Left lung (tissue), 10 donors: ENCODE results near the gene COMMD7. TPM values are rescaled to one million over a fixed set of nuclear protein-coding genes. Genes with fewer than 3 reads are reported as not detected.

Experiments used
- ATAC-seq: fragments of 200-7000 bp; cut with Tn5 transposase; one replicate; pipeline ENCODE4 v1.9.1; 2020; ENCODE audit warnings: moderate library complexity
- DNase-seq, 4 donors: peaks; one replicate each; pipeline ENCODE4 v3.0.0-alpha.2; 2013 to 2020
- H3K27ac ChIP-seq, 2 donors: fragments of 200-600 bp; sonication (generic) in 1 of 2; one replicate each; pipeline versions ENCODE4 v1.5.0 to v1.8.0; 2020 to 2021
- H3K27me3 ChIP-seq, 2 donors: fragments of 200-600 bp; sonication (generic) in 1 of 2; one replicate each; pipeline versions ENCODE4 v1.5.0 to v1.8.0; 2020 to 2021
- H3K36me3 ChIP-seq, 2 donors: fragments of 200-600 bp; sonication (generic) in 1 of 2; one replicate each; pipeline versions ENCODE4 v1.5.0 to v1.8.0; 2020 to 2021
- H3K4me1 ChIP-seq, 2 donors: fragments of 200-600 bp; one replicate each; pipeline ENCODE4 v1.8.0; 2021
- H3K4me3 ChIP-seq, 2 donors: fragments of 200-600 bp; sonication (generic) in 1 of 2; one replicate each; pipeline versions ENCODE4 v1.5.0 to v1.8.0; 2020 to 2021; ENCODE audit warnings: mild to moderate bottlenecking in 1 of 2
- H3K9me3 ChIP-seq, 2 donors: fragments of 200-600 bp; sonication (generic) in 1 of 2; one replicate each; pipeline versions ENCODE4 v1.5.0 to v1.8.0; 2020 to 2021
- intact Hi-C, 2 donors: fragments of 100-400 bp; cut with DNase I; formaldehyde crosslinking; loops; one replicate each; pipeline versions ENCODE4 v1.11.2 to v1.14.2; 2022
- polyA plus RNA-seq, 6 donors: library from polyadenylated mRNA; unstranded; fragments of 120-200 nt; gene quantifications; one replicate each; pipeline ENCODE4 v1.2.1, GENCODE V29; 2013; ENCODE audit not compliant: insufficient read length in 6 of 6
- total RNA-seq, 2 donors: library from RNA; stranded (reverse); fragmentation: NEBNext Ultra II Directional; extraction: Animal tissue kit (Norgen Biotek cat#: 25700); gene quantifications; one replicate each; pipeline ENCODE4 v1.2.1, GENCODE V29; 2021
- TF ChIP-seq, protein P1 (sequence below), 2 donors: fragments of 200-600 bp; sonication (generic) in 1 of 2; IDR thresholded peaks; one replicate each; pipeline versions ENCODE4 v1.5.0 to v1.8.0; 2021; ENCODE audit warnings: antibody characterized with exemption in 2 of 2
- donor health status: DM: no; HTN: yes; CAD: no.
- donor health status: DM: no; HTN: no; CAD: no.

Gene COMMD7
- total and polyA plus RNA-seq, 8 donors: 38.5 to 58.0 (median 53.3) TPM

DNA sequence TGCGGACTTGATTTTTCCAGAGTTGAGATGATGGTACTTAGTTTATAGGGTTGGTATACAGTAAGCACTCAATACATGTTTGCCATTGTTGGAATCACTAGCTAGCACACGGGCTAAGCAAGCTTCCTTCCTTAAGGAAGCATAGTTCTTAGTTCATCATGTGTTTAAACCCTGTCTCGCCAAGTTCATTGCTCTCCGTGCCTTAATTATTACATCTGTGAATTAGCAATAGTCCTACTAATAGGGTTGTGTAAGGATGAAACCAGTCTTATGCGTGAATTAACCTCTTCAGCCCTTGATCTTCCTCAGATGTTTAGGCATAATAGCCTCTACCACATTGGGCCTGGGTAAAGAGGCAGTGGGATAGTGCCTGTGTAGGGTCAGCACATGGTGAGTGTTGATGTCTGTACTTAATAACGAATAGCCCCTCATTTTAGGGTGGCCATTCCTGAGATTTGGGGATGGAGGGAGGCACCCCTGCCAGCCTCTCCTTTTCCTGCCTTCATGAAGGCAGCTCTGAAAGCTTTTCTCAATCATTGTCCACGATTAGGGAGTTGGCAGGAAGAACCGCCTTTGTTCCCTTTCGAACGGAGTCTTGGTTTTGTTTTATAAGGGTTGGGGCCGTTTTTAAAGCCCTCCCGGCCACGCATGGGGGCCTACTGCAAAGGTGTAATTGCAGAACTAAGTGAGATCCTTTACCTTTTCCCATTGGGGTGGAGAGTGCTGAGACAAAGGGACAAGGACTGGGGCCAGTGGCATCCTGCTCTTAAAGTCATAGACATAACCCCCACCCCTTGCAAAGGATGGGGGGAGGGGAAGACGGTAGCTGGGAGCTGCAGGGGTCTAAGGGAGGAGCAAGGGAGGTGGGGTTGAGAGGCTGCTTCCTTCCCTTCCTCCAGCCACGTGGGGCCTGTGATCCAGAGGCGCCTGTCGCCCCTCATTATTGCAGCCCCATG, 21.0 kb upstream of the COMMD7 start:
- ATAC-seq (no peak), DNase-seq (no peak)
- H3K4me1 ChIP-seq: peaks cover 8 to 26% of the 10 kb centered on the region in 2 donors
- no peak overlapping the region for H3K4me3 ChIP-seq
- H3K9me3 ChIP-seq: no peaks in the 10 kb centered on the region
- H3K27ac ChIP-seq: no peak overlapping the region
- TF ChIP-seq, protein P1, sequence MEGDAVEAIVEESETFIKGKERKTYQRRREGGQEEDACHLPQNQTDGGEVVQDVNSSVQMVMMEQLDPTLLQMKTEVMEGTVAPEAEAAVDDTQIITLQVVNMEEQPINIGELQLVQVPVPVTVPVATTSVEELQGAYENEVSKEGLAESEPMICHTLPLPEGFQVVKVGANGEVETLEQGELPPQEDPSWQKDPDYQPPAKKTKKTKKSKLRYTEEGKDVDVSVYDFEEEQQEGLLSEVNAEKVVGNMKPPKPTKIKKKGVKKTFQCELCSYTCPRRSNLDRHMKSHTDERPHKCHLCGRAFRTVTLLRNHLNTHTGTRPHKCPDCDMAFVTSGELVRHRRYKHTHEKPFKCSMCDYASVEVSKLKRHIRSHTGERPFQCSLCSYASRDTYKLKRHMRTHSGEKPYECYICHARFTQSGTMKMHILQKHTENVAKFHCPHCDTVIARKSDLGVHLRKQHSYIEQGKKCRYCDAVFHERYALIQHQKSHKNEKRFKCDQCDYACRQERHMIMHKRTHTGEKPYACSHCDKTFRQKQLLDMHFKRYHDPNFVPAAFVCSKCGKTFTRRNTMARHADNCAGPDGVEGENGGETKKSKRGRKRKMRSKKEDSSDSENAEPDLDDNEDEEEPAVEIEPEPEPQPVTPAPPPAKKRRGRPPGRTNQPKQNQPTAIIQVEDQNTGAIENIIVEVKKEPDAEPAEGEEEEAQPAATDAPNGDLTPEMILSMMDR (IDR thresholded peaks at IDR 0.05): no peak
- H3K27me3 ChIP-seq: peaks cover 0 to 17% of the 10 kb centered on the region in 2 donors
- H3K36me3 ChIP-seq: no peaks in the 10 kb centered on the region
- intact Hi-C loops: no loop called here

DNA sequence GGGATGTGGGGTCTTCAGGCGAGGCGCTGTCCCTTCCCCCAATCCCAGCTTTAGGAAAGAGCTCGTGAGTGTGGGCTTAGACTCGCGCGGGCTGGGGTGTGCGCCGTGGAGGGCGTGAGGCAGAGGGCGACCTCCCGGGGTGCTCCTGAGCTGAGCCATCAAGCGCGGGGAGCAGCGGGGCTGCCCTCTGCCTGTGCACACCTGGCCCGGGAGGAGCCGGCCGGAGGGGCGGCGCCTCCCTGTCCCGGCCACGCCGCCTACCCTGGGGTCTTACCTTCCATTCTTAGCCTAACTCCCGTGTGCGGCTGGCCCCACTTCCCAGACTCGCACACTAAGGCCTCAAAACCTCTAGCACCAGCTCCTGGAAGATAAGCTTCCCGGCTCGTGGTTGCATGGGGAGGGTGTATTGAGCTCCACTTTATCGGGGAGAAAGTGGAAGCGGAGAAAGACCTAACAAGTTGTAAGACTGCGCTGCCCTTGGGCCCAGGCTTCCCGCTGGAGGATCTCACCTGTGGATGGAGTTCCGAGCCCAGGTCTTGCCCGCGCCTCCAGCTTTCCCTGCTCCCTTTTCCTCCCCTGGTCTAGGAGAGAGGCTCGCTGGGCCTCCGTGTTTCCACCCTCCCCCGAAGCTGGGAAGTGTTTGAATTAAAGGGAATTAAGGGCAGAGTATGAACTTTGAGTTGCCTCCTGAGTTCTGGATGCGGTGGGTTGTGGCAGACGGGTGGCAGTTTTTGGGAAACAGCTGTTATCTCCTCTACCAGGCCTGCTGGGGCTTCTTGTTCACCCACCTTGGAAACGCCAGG, 20.1 kb upstream of the COMMD7 start:
- H3K4me3 ChIP-seq: peak overlapping the region; percentile 58 to 78
- intact Hi-C loops: no loop called here

DNA sequence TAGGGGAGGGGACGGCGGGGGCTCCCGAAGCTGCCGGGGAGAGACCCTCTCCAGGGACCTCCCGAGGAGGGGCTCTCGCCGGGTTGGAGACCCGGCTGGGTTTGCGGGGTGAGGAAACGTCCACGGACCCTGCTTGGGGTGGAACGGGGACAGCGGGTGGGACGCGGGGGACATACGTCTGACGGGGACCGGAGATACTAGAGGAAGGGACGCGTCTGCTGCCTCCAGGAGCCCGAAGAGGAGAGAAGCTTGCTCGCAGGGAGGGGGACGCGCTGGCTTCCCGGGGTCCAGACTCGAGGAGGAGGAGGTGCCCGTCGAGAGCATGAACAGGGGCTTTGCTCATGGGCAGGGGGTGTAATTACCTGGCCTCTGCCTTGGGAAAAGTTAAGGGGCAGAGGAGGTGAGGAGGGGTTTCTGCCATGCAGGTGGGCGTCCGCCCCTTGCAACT, 19.5 kb upstream of the COMMD7 start:
- H3K36me3 ChIP-seq: no peaks in the 10 kb centered on the region
- intact Hi-C loops: no loop called here
- H3K4me1 ChIP-seq: peaks cover 8 to 26% of the 10 kb centered on the region in 2 donors
- H3K27me3 ChIP-seq: peaks cover 0 to 17% of the 10 kb centered on the region in 2 donors
- H3K27ac ChIP-seq: no peak overlapping the region
- ATAC-seq: peak; percentile 13
- peak overlapping the region; percentile 58 to 78 for H3K4me3 ChIP-seq
- TF ChIP-seq, protein P1 (IDR thresholded peaks at IDR 0.05): no peak
- peak in 1 of 4 donors; percentile 14 for DNase-seq
- no peaks in the 10 kb centered on the region for H3K9me3 ChIP-seq

More for the DNA sequence above, 20.1 kb upstream of the COMMD7 start:
- Histone ChIP-seq H3K27me3 (peaks cover 0 to 17% of the 10 kb centered on the region in 2 donors), H3K4me1 (peaks cover 8 to 26% of the 10 kb centered on the region in 2 donors), H3K36me3 (no peaks in the 10 kb centered on the region), H3K27ac (no peak overlapping the region), H3K9me3 (no peaks in the 10 kb centered on the region)
- DNase-seq (no peak), ATAC-seq (peak; percentile 38)
- TF ChIP-seq, protein P1 (IDR thresholded peaks at IDR 0.05): no peak

DNA sequence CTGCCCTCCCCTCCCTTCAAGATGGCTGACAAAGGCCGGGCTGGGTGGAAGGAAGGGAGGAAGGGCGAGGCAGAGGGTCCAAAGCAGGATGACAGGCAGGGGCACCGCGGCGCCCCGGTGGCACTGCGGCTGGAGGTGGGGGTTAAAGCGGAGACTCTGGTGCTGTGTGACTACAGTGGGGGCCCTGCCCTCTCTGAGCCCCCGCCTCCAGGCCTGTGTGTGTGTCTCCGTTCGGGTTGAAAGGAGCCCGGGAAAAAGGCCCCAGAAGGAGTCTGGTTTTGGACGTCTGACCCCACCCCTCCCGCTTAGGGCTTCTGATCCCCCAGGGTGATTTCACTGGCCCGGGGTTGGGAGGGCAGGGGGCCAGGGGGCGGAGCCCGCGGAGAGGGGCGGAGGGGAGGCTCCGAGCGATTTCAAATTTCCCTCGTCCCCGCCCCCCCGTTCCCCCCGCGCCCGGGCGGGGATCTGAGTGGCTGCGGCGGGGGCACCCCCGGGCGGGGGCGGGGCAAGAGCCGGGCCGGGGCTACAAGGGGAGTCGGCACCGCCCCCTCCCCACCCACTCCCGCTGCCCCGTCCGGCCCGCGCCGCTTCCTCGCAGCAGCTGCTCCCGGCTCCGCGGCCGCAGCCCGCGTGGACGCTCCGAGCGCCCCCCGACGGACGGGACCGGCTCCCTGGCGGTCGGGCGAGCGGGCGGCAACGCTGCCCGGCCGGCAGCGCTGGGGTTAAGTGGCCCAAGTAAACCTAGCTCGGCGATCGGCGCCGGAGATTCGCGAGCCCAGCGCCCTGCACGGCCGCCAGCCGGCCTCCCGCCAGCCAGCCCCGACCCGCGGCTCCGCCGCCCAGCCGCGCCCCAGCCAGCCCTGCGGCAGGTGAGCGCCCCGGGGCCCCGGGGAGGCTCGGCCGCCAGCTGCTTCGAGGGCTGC, 18.8 kb upstream of the COMMD7 start, which contains the start of gene DNMT3B:
Gene DNMT3B (plus strand): TSS at position 555 of the 923 bp plus-strand sequence. CDS start 17,939 bp downstream, outside the sequence.
- Histone ChIP-seq H3K27ac (no peak within 1 kb of the TSS), H3K4me3 (peak within 1 kb of the TSS; percentile 58 to 78), H3K9me3 (no peaks in the 10 kb centered on the region), H3K27me3 (peaks cover 0 to 17% of the 10 kb centered on the region in 2 donors), H3K36me3 (no peaks in the 10 kb centered on the region), H3K4me1 (peaks cover 8 to 26% of the 10 kb centered on the region in 2 donors)
- TF ChIP-seq, protein P1 (IDR thresholded peaks at IDR 0.05): no peak
- ATAC-seq: peak; percentile 93
- peak; percentile 75 to 92 (median 83) for DNase-seq
- intact Hi-C loops: no loop called here
